HPDE6-E6E7 (cell line): ENCODE measurements around the gene KRT1.
"Not testable (repeated sequence)": the region's sequence is repeated elsewhere in the genome, so short reads cannot be mapped to it uniquely, and the experiment has no call there.

Experiments used
- DNase-seq: peaks from one replicate; pipeline ENCODE4 v3.0.0; 2011; ENCODE audit warnings: missing footprints; ENCODE audit errors: extremely low spot score

The KRT1 gene

GRCh38 chr12:52682381-52682660 lies 2.1 kb upstream of the KRT1 start:
- no peak for DNase-seq

DNA sequence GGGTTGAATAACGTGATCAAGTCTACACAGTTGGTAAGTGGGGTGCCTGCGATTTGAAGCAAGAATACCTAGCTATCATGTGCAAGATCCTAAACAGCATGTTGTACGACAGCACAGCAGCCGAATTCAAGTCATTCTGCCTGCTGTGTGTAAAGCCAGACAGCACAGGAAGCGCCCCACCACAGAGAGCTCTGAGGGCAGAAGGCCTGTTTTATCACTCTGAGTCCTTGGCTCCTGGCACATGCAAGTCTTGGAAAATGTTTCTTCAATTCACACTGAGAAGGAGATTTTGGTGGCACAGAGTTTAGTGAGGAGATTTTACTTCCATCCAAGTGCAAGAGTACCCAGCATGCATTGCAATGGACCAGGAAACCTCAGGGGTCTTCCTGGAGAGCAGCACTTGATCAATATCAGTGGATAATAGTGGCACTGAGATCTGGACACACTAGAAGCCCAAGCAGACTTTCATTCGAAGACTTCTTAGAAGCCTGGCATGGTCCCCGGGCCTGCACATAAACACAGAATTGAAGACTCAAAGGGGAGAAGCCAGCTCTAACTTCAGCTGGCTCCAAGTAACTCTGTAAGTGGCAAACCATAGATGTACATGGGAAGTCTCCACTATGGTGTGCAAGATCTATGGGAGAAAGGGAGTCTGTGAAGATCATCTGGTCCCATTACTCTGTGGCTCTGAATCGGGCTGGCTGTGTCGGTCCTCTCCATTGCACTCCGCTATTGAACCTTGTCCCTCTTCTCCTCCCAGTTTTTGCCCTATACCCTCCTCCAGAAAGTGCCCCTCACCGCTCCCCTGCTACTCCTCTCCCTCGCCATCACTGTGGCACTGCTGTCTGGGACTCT lies 1.5 kb upstream of the KRT1 start:
- DNase-seq = no peak

GRCh38 chr12:52679875-52680274 lies 332 bp downstream of the KRT1 start:
- DNase-seq = no peak

GRCh38 chr12:52677671-52678070 lies 2.5 kb downstream of the KRT1 start:
- no peak for DNase-seq

DNA sequence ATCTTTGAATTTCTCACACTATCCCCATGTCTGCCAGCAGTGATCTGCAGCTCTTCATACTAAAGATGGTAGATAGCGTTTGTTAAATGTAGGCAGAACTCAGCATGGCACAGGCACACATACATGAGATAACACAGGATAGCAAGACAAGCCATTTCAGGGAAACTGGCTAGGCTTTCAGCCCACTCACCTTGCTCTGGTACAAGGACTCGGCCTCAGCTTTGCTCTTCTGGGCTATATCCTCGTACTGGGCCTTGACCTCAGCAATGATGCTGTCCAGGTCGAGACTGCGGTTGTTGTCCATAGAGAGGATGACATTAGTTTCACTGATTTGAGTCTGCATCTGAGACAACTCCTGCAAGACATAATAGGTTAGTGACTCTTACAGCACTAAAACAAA lies 3.1 kb downstream of the KRT1 start:
- no peak for DNase-seq

- DNase-seq = no peak
Measured at GRCh38 chr12:52676163-52676562, 4.0 kb downstream of the KRT1 start.

DNA sequence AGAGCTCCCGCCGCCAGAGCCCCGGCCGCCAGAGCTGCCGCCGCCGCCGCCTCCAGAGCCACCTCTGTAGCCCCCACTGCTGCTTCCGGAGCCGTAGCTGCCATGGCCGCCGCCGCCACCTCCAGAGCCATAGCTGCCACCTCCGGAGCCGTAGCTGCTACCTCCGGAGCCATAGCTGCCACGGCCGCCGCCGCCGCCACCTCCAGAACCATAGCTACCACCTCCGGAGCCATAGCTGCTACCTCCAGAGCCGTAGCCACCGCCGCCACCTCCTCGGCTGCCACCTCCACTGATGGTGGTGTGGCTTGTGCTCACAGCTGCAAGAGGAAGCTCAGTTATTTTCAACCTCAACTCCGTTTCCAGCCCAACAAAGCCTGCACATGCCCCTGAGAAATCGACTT lies 4.9 kb downstream of the KRT1 start:
- no peak for DNase-seq

DNA sequence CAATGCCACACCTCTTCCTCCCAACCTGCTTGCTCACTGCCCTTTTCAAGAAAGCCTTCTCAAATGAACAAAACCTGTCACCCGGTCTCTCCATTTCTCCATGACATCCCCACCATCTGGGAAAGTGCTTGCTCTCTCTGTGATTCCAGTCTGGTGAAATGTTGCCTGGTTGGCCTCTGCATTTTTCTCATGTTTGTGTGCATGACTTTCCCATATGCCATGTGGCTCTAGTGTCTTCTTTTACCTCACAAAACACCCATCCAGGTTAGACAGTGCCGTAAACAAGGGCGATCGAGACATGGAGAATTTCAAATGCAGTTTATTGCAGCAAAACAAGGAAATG lies 5.8 kb downstream of the KRT1 start:
- no peak for DNase-seq

DNA sequence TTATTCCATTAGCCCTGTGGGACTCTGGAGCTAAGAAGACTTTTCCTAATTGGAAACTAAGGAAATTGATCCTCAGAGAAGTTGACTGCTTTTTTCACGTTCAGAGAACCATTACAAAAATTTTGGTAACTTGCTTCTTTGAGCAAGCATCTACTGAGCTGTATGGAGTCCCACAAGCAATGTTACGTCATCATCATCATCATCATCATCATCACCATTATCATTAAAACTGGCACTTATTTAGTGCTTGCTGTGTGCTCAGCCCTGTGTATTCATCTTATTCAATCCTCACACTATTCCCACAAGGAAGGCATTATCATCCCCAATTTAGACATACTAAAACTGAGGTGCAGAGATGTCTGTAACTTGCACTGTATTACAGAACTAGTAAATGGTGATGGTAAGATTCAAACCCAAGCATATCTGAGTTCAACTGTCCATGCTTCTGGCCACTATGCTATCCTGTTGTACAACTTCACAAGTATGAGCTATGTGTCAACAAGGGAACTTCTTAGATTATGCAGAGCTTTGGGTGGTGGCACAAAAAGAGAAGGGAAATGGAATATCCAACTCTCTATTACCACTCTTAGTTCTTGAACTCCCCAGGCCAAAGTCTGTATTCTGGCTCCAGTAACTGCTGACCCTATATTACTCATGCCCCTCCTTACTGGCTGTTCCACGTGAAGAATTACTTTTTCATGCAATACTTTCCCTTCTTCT lies 6.3 kb downstream of the KRT1 start:
- no peak for DNase-seq

GRCh38 chr12:52673217-52673616 lies 7.0 kb downstream of the KRT1 start:
- DNase-seq = no peak

- peak; percentile 74 for DNase-seq
Measured at GRCh38 chr12:52672321-52672933, 7.8 kb downstream of the KRT1 start.

GRCh38 chr12:52670961-52671360 lies 9.2 kb downstream of the KRT1 start:
- DNase-seq = peak; percentile 32

GRCh38 chr12:52670506-52670905 lies 9.7 kb downstream of the KRT1 start:
- no peak for DNase-seq

DNA sequence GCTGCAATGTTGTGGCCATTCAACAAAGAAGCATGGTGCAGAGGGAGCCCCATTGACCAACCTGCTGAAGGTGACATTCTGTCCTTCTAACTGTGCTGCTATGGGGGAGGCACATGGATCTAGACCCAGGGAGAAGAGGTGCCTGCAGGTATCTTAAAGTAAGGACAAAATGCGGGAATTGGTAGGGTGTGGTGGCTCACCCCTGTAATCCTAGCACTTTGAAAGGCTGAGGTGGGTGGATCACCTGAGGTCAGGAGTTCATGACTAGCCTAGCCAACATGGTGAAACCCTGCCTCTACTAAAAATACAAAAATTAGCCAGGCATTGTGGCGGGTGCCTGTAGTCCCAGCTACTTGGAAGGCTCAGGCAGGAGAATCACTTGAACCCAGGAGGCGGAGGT lies 10.3 kb downstream of the KRT1 start:
- DNase-seq = not testable (repeated sequence)

- no peak for DNase-seq
Measured at GRCh38 chr12:52669426-52669825, 10.8 kb downstream of the KRT1 start.

DNA sequence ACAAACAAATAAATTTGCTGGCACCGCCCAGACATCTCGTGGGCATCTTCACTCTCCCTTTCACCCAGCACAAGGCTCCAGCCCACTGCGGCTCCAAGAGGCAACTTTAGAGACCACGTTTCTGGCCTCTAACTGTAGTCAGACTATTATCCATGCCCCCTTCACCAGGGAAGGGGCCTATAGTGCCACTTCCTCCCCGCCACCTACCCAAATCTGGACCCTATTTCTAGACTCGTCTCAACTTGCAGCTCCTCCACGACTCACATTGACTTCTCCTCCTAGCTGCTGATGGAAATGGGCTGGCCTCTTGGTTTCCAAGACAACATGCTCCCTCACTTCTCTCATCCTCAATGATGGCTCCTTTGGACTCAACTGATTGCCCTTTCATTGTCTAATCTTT lies 12.3 kb downstream of the KRT1 start:
- DNase-seq = no peak

DNA sequence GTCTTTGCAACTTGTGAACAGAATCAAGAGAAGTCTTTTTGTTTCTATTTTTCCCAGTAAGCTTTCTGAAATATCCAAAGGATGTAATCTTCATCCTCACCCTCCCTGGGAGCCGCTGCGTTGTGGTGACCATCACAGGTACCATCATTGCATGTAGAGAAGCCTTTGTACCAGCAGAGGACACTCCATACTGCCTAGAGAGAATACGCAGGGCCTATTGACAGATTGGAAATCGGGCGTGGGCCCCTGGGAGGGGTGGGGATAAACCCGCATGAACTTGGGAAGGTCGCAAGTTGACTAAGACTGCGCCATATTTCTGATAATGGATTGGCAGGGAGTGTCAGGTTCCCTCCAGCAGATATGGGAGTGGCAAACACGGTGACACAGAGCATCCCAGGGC lies 12.7 kb downstream of the KRT1 start:
- DNase-seq = no peak

GRCh38 chr12:52666471-52666870 lies 13.7 kb downstream of the KRT1 start:
- DNase-seq = no peak

- DNase-seq = no peak
Measured at GRCh38 chr12:52663420-52663819, 16.8 kb downstream of the KRT1 start.

DNA sequence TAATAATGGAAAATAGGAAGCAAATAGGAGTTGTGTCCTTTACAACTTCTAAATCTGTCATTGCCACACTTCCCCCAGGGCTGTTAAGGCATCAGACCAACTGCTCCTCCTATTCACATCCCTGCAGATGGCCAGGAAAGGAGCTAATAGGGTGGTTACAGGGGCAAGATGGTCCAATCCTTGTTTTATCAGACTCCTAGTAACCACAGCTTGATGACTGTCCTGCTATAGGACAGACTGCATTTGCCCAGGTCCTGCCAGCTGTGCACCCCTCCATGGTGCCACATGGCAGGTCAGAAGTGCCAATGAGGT lies 17.3 kb downstream of the KRT1 start:
- DNase-seq = no peak

DNA sequence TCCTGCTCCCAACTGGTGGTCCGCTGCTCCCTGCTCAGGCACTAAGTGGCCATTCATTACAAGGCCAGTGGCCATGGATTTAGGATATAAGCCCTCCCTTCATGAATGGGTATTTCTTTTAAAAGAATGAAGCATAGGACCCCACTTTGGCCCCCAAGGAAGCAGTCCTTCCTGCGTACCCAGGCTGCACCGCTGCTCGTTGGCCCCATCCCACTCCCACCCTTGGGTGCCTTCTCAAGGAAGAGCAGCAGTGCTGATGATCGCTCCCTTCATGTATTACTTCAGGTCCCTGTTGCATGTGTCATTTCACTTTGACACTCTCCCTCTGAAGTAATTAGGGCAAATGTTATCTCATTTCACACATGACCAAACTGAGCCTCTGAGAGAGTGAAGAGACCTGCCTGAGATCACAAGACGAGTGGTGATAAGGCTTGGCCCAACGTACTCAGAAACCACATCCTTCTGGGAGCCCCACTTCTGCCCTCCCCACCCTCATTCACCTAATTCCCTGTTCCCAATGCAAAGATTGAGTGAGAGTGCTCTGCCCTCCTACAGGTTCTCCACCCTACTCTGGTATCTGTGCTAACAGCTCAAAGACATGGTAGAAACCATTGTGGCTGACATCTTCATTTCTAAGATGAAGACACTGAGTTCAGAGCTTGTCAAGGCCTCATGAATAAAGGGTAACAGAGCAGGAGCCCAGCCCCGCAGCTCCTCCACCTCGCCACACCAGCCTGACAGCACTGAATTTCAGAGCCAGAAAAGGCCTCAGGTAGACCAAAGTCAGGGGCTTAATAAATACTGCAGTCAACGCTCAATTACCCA lies 17.9 kb downstream of the KRT1 start:
- no peak for DNase-seq

GRCh38 chr12:52661668-52662067 lies 18.5 kb downstream of the KRT1 start:
- DNase-seq = no peak
